Suprapubic skin (tissue), 3 donors: ENCODE results near the gene DPH7.

Source experiments
- CTCF ChIP-seq, 2 donors: fragments of 200-600 bp in 1 of 2; fragments of 450-650 bp in 1 of 2; sonication (generic) in 1 of 2; IDR thresholded peaks; one replicate each; pipeline ENCODE4 v1.5.1; 2016 to 2019; ENCODE audit warnings: antibody characterized with exemption in 2 of 2, mild to moderate bottlenecking in 1 of 2, moderate library complexity in 1 of 2
- POLR2AphosphoS5 ChIP-seq, 3 donors: sonication (generic); formaldehyde crosslinking; IDR thresholded peaks; one replicate each; pipeline ENCODE4 v1.6.1; 2017; ENCODE audit warnings: antibody characterized with exemption in 3 of 3

- TF ChIP-seq CTCF (IDR thresholded peaks at IDR 0.05) (no peak), POLR2AphosphoS5 (IDR thresholded peaks at IDR 0.05) (no peak)
These were observed 28.0 kb upstream of the DPH7 start for GRCh38 chr9:137606734-137607138.
